ENCODE measurements around the gene EXOC5.

DNA sequence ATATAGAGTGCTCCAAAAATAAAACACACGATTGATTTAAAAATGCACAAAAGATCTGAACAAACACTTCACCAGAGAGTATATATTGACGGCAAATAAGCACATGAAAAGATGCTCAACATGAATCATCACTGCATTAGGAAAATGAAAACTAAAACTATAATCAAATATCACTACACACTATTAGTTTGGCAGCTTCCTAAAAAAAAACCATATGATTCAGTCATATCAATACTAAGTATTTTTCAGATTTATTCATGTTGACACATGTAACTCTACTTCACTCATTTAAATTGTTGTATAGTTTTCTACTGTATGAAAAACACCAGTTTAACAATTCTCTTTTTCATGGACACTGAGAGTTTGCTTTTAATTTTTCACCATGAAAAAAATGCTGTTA is 41.6 kb downstream of the EXOC5 start:
- TF ChIP-seq NFIC (IDR thresholded peaks at IDR 0.05) (no peak), EP300 (IDR thresholded peaks at IDR 0.05; ENCODE audit: borderline replicate concordance) (no peak), YY1 (IDR thresholded peaks at IDR 0.05; ENCODE audit: low read depth) (no peak), CREB1 (IDR thresholded peaks at IDR 0.05; ENCODE audit: low read depth) (no peak), FOXM1 (IDR thresholded peaks at IDR 0.05; ENCODE audit: borderline replicate concordance, low read depth) (no peak), TAF1 (IDR thresholded peaks at IDR 0.05; ENCODE audit: low read depth) (no peak)
- TF ChIP-seq, protein P1, sequence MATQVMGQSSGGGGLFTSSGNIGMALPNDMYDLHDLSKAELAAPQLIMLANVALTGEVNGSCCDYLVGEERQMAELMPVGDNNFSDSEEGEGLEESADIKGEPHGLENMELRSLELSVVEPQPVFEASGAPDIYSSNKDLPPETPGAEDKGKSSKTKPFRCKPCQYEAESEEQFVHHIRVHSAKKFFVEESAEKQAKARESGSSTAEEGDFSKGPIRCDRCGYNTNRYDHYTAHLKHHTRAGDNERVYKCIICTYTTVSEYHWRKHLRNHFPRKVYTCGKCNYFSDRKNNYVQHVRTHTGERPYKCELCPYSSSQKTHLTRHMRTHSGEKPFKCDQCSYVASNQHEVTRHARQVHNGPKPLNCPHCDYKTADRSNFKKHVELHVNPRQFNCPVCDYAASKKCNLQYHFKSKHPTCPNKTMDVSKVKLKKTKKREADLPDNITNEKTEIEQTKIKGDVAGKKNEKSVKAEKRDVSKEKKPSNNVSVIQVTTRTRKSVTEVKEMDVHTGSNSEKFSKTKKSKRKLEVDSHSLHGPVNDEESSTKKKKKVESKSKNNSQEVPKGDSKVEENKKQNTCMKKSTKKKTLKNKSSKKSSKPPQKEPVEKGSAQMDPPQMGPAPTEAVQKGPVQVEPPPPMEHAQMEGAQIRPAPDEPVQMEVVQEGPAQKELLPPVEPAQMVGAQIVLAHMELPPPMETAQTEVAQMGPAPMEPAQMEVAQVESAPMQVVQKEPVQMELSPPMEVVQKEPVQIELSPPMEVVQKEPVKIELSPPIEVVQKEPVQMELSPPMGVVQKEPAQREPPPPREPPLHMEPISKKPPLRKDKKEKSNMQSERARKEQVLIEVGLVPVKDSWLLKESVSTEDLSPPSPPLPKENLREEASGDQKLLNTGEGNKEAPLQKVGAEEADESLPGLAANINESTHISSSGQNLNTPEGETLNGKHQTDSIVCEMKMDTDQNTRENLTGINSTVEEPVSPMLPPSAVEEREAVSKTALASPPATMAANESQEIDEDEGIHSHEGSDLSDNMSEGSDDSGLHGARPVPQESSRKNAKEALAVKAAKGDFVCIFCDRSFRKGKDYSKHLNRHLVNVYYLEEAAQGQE (IDR thresholded peaks at IDR 0.05; ENCODE audit: low read depth), result no peak

All from Ishikawa (cell line).